ENCODE results near the gene CDKN2B.

GRCh38 chr9:21982861-21983560 is 26.1 kb downstream of the CDKN2B start:
- TF ChIP-seq TAF1 (IDR thresholded peaks at IDR 0.05; ENCODE audit: borderline replicate concordance, low read depth, low read length) (no peak), GATA2 (CRISPR knock-in tag; IDR thresholded peaks at IDR 0.05) (no peak), POLR2AphosphoS5 (IDR thresholded peaks at IDR 0.05; ENCODE audit: low read depth, low read length) (no peak), GABPA (IDR thresholded peaks at IDR 0.05; ENCODE audit: low read depth) (no peak), ZBTB33 (IDR thresholded peaks at IDR 0.05; ENCODE audit: borderline replicate concordance, low read depth) (no peak), SMC3 (IDR thresholded peaks at IDR 0.05; ENCODE audit: low read depth, low read length) (no peak), FOXM1 (IDR thresholded peaks at IDR 0.05; ENCODE audit: low read depth) (no peak), EP300 (IDR thresholded peaks at IDR 0.05; ENCODE audit: borderline replicate concordance in 1 of 2, low read depth in 1 of 2, low read length in 1 of 2) (no peak), MEF2A (IDR thresholded peaks at IDR 0.05; ENCODE audit: borderline replicate concordance, low read depth) (no peak), USF2 (IDR thresholded peaks at IDR 0.05; ENCODE audit: borderline replicate concordance, low read depth, low read length) (no peak)
- TF ChIP-seq, protein P1, sequence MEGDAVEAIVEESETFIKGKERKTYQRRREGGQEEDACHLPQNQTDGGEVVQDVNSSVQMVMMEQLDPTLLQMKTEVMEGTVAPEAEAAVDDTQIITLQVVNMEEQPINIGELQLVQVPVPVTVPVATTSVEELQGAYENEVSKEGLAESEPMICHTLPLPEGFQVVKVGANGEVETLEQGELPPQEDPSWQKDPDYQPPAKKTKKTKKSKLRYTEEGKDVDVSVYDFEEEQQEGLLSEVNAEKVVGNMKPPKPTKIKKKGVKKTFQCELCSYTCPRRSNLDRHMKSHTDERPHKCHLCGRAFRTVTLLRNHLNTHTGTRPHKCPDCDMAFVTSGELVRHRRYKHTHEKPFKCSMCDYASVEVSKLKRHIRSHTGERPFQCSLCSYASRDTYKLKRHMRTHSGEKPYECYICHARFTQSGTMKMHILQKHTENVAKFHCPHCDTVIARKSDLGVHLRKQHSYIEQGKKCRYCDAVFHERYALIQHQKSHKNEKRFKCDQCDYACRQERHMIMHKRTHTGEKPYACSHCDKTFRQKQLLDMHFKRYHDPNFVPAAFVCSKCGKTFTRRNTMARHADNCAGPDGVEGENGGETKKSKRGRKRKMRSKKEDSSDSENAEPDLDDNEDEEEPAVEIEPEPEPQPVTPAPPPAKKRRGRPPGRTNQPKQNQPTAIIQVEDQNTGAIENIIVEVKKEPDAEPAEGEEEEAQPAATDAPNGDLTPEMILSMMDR (IDR thresholded peaks at IDR 0.05): no peak
- TF ChIP-seq, protein P2, sequence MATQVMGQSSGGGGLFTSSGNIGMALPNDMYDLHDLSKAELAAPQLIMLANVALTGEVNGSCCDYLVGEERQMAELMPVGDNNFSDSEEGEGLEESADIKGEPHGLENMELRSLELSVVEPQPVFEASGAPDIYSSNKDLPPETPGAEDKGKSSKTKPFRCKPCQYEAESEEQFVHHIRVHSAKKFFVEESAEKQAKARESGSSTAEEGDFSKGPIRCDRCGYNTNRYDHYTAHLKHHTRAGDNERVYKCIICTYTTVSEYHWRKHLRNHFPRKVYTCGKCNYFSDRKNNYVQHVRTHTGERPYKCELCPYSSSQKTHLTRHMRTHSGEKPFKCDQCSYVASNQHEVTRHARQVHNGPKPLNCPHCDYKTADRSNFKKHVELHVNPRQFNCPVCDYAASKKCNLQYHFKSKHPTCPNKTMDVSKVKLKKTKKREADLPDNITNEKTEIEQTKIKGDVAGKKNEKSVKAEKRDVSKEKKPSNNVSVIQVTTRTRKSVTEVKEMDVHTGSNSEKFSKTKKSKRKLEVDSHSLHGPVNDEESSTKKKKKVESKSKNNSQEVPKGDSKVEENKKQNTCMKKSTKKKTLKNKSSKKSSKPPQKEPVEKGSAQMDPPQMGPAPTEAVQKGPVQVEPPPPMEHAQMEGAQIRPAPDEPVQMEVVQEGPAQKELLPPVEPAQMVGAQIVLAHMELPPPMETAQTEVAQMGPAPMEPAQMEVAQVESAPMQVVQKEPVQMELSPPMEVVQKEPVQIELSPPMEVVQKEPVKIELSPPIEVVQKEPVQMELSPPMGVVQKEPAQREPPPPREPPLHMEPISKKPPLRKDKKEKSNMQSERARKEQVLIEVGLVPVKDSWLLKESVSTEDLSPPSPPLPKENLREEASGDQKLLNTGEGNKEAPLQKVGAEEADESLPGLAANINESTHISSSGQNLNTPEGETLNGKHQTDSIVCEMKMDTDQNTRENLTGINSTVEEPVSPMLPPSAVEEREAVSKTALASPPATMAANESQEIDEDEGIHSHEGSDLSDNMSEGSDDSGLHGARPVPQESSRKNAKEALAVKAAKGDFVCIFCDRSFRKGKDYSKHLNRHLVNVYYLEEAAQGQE (IDR thresholded peaks at IDR 0.05; ENCODE audit: low read depth, low read length): no peak

Data from SK-N-SH (cell line).